HG03521 (cell line): ENCODE measurements around the gene GALNT3.

ENCODE experiments used
- ATAC-seq: cut with Tn5 transposase; IDR thresholded peaks from one replicate; pipeline ENCODE4 v1.9.1; 2021; ENCODE audit warnings: mild to moderate bottlenecking, moderate library complexity; ENCODE audit not compliant: unreplicated experiment

The GALNT3 gene

DNA sequence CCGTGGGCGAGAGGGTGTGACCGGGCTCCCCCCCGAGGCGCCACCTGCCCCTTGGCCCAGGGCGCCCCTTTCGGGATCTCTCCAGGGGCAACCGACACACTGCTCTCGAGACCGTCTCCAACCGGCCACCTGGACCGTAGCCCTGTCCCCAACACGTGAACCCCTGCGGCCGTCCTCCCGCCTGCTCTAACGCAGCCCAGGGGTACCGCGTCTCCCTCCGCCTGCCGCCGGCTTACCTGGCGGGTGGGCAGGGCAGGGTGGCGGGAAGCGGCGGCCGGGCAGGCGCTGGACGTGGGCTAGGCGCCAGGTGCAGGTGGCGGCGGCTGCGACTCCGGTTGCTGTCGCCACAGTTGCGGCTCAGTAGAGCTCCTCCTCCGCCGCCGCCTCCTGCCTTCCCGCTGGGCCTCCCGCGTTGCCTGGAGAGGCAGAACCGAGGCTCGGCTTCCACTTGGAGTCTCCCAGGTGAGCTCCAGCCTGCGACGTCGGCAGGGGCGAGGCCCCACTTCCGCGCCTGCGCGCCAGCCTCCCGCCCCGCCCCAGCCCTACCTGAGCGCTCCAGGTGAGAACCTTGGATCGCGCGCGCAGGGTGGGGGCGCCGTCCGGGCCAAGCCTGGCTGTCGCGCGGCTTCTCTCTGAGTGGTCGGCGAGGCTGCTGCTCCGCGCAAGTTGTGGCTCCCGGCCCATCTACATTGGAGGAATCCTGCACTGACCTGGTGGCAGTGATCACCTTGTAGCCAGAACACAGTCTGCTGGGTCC lies at the start of gene GALNT3:
TSS of gene GALNT3 (minus strand) at position 469 of the 757 bp plus-strand sequence. CDS start 23,547 bp downstream, outside the sequence.
- ATAC-seq: peak; percentile 29

GRCh38 chr2:165843351-165843750 lies 49.3 kb upstream of the GALNT3 start:
- no peak for ATAC-seq

GRCh38 chr2:165840333-165840958 lies 46.4 kb upstream of the GALNT3 start:
- no peak for ATAC-seq

DNA sequence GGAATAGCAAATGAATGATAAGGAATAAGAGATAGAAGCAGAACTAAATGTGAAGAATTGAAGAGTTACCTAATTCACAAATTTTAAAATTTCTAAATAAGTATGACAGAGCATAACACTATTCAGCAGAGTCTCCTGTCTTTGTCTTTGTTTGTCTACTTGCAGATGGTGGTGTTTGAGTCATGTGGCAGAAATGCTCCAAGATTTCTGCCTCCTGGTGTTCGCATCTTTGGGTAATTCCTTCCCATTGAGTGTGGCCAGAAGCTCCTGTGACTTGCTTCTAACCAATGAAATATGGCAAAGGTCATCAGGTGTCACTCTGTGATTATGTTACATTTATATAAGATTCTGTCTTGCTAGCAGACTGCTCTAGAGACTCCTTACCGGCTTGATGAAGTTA lies 45.6 kb upstream of the GALNT3 start:
- no peak for ATAC-seq

GRCh38 chr2:165837122-165837521 lies 43.1 kb upstream of the GALNT3 start:
- no peak for ATAC-seq

- no peak for ATAC-seq
Measured at GRCh38 chr2:165835363-165835762, 41.3 kb upstream of the GALNT3 start.

- ATAC-seq: no peak
Measured at GRCh38 chr2:165833156-165833555, 39.1 kb upstream of the GALNT3 start.

GRCh38 chr2:165827921-165828276 lies 33.9 kb upstream of the GALNT3 start:
- ATAC-seq: no peak

GRCh38 chr2:165827016-165827920 lies 33.2 kb upstream of the GALNT3 start:
- peak; percentile 50 for ATAC-seq

- no peak for ATAC-seq
Measured at GRCh38 chr2:165825041-165825440, 31.0 kb upstream of the GALNT3 start.

GRCh38 chr2:165820296-165820695 lies 26.2 kb upstream of the GALNT3 start:
- no peak for ATAC-seq

GRCh38 chr2:165818920-165819319 lies 24.9 kb upstream of the GALNT3 start:
- ATAC-seq: no peak

GRCh38 chr2:165815299-165816141 lies 21.5 kb upstream of the GALNT3 start:
- peak; percentile 67 for ATAC-seq

- no peak for ATAC-seq
Measured at GRCh38 chr2:165814473-165814872, 20.4 kb upstream of the GALNT3 start.

- ATAC-seq: no peak
Measured at GRCh38 chr2:165811592-165812370, 17.7 kb upstream of the GALNT3 start.

DNA sequence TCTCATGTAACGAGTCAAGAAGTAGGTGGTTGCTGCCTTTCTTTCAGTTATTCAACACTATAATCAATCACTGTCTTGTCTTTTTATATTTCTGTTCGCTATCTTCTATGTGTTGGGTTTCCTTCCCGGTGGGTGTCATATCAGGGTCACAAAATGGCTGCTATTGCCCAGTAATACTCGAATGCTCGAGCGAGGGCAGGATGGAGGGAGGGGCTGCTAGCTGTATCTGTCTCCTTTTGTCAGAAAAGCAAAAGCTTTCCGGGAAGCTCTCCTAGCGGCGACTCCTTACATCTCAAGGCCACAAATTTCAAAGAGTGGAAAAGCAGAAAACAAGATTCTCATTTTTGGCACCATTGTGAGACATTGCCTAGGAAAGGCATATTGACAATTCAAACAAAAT lies 16.4 kb upstream of the GALNT3 start:
- ATAC-seq: no peak

GRCh38 chr2:165804719-165805118 lies 10.7 kb upstream of the GALNT3 start:
- ATAC-seq: no peak

GRCh38 chr2:165803123-165803760 lies 9.2 kb upstream of the GALNT3 start:
- ATAC-seq: no peak

DNA sequence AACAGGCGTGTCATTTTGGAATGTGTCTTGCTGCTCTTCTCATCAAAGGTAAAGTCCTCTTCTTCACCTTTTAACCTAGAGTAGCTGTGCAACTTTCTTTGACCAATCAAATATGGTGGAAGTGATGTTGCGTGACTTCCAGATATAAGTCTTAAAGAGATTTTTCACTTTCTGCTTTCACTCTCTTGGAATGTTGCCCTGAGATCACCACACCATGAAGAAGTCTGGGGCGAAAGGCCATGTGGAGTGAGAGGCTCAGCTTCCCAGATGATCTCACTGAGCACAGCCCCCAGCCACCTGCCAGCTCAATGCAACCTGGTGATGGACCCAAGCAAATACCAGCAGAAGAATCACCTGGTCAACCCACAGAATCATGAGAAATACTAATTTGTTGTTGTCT lies 7.1 kb upstream of the GALNT3 start:
- ATAC-seq: no peak
